IPS-18c (cell line): ENCODE results near the gene SLC22A31.
"Not testable (repeated sequence)": the region's sequence is repeated elsewhere in the genome, so short reads cannot be mapped to it uniquely, and the experiment has no call there.

Experiments
- H3K4me3 ChIP-seq: 2 replicates; pipeline ENCODE4 v1.7.0; 2013; ENCODE audit warnings: low read depth, mild to moderate bottlenecking, low read length, moderate library complexity; ENCODE audit not compliant: insufficient read depth
- H3K9me3 ChIP-seq: one replicate; pipeline ENCODE4 v1.6.1; 2013; ENCODE audit warnings: mild to moderate bottlenecking, low read length, moderate library complexity; ENCODE audit not compliant: control insufficient read depth, insufficient read depth

SLC22A31 gene

DNA sequence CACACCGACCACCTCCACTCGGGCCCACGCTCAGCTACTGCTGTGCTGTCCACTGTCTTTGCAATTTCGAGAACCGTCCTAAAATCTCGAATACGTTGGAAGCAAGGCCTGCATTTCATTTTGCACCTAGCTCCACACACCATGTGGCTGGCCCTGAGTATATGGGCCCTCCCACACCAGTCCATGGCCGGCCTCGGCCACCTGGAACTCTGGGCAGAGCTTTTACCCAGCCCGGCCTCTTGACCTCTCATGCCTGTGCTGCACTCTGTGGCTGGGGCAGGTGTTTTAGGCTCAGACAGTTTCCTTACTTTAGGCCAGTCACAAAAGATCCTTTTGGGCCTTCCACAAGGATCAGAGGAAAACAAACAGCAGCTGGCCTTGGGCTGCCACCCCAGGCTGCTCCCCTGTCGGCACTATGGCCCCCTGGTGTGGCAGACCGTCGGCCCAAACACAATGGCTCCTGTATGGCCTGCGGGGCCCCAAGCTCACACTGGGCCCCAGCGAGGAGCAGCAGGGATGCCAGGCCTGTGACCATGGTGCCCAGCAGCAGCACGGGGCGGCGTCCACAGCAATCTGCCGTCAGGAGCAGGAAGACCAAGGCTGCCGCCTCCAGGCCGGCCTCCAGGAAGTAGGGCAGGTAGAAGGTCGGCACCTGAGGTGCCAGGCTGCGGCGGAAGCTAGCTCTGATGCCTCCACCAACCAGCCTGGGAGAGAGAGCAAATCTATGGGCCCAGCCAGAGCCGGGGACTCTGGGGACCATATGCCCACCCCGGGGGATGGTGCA is 2.5 kb downstream of the SLC22A31 start:
- no peak overlapping the region for H3K4me3 ChIP-seq
- peaks cover 3% of the 10 kb centered on the region for H3K9me3 ChIP-seq

- Histone ChIP-seq H3K4me3 (no peak overlapping the region), H3K9me3 (no peaks in the 10 kb centered on the region)
Observed at GRCh38 chr16:89197033-89197632, 3.2 kb downstream of the SLC22A31 start.

GRCh38 chr16:89195521-89196171 is 4.7 kb downstream of the SLC22A31 start:
- Histone ChIP-seq H3K4me3 (no peak overlapping the region), H3K9me3 (no peaks in the 10 kb centered on the region)

GRCh38 chr16:89194340-89195311 is 5.7 kb downstream of the SLC22A31 start:
- Histone ChIP-seq H3K9me3 (no peaks in the 10 kb centered on the region), H3K4me3 (no peak overlapping the region)

- Histone ChIP-seq H3K4me3 (0 out of 2 replicates have a peak overlapping the region, but pooled peaks have one; percentile 31), H3K9me3 (no peaks in the 10 kb centered on the region)
Observed at GRCh38 chr16:89193576-89194293, 6.6 kb downstream of the SLC22A31 start.

DNA sequence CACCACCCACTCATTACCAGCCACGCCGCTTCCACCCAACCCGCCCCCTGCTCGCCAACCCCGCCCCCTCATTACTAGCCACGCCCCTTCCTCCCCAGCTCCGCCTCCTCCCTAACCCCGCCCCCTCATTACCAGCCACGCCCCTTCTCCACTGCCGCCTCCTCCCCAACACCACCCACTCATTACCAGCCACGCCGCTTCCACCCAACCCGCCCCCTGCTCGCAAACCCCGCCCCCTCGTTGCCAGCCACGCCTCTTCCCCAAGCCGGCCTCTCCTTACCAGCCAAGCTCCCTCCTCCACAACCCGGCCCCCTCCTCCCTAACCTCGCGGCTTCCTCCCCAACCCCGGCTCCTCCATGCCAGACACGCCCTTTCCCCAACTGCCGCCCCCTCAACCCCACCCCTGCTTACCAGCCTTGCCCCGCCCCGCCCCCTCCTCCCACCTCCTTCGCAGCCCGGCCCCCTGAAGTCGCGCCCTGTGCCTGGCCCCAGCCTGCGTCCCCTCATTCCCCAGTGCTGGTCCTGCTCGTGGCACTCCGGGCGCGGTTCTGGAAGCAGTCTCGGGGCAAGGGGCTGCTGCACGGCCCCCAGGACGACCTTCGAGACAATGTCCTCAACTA is 7.3 kb downstream of the SLC22A31 start:
- Histone ChIP-seq H3K9me3 (no peaks in the 10 kb centered on the region), H3K4me3 (0 out of 2 replicates have a peak overlapping the region, but pooled peaks have one; percentile 31)

DNA sequence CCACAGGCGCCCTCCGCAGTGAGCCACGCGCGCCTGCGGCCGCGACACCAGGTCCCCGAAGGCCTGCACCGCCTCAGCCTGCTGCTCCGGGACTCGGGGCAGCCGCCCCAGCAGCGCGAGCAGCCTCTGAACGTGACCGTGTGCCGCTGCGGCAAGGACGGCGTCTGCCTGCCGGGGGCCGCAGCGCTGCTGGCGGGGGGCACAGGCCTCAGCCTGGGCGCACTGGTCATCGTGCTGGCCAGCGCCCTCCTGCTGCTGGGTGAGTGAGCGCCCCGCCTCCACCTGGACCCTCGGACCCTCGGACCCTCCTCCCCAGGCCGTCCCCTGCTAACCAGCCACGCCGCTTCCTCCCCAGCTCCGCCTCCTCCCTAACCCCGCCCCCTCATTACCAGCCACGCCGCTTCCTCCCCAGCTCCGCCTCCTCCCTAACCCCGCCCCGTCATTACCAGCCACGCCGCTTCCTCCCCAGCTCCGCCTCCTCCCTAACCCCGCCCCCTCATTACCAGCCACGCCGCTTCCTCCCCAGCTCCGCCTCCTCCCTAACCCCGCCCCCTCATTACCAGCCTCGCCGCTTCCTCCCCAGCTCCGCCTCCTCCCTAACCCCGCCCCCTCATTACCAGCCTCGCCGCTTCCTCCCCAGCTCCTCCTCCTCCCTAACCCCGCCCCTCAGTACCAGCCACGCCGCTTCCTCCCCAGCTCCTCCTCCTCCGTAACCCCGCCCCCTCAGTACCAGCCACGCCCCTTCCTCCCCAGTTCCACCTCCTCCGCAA is 8.0 kb downstream of the SLC22A31 start:
- peak overlapping the region; percentile 55; the same call in 1 of the 2 replicates for H3K4me3 ChIP-seq
- not testable (repeated sequence) for H3K9me3 ChIP-seq

DNA sequence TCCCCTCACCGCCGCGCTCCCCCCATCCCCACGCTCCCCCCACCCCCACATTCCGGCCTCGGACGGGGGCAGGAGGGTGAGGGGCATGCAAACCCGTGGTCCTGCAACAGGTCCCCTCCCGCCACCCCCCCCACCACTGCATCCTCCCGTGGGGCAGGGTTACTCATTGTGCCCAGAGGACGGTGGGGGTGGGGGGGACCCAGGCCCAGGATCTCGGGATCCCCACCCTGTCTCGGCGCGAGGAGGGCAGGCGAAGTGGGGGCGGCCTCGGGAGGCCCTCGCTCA is 8.5 kb downstream of the SLC22A31 start:
- H3K9me3 ChIP-seq, result no peaks in the 10 kb centered on the region
- H3K4me3 ChIP-seq, result peak overlapping the region; percentile 55; the same call in 1 of the 2 replicates

DNA sequence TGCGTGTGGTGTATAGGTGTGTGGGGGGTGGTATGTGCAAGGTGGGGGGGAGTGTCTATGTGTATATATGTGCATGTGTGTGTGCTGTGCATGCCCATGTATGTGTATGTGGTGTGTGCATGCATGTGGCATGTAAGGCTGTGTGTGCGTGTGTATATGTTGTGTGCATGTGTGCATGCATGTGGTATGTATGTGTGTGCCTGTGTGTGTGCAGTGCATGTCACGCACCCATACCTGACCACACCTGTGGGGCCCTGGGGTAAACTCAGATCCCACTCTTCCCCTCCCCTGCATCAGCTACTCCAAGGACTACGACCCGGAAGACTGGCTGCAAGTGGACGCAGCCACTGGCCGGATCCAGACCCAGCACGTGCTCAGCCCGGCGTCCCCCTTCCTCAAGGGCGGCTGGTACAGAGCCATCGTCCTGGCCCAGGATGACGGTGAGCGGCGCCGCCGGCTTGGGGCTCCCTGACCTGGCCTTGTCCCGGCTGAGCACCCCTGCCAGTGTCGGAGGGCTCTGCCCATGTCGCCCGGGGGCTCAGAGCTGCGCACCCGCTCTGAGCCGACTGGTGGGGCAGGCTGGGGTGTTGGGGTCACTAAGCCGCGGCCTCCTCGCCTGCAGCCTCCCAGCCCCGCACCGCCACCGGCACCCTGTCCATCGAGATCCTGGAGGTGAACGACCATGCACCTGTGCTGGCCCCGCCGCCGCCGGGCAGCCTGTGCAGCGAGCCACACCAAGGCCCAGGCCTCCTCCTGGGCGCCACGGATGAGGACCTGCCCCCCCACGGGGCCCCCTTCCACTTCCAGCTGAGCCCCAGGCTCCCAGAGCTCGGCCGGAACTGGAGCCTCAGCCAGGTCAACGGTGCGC is 9.1 kb downstream of the SLC22A31 start:
- H3K9me3 ChIP-seq, result no peaks in the 10 kb centered on the region
- H3K4me3 ChIP-seq, result no peak overlapping the region

GRCh38 chr16:89190150-89190958 is 10.0 kb downstream of the SLC22A31 start:
- Histone ChIP-seq H3K9me3 (no peaks in the 10 kb centered on the region), H3K4me3 (no peak overlapping the region)

GRCh38 chr16:89189358-89190025 is 10.8 kb downstream of the SLC22A31 start:
- Histone ChIP-seq H3K9me3 (no peaks in the 10 kb centered on the region), H3K4me3 (no peak overlapping the region)

GRCh38 chr16:89188471-89189357 is 11.6 kb downstream of the SLC22A31 start:
- H3K4me3 ChIP-seq, H3K9me3 ChIP-seq: not testable (repeated sequence)
